ENCODE measurements around the gene ANKRD33B. TPM values are rescaled to one million over a fixed set of nuclear protein-coding genes. Genes with fewer than 3 reads are reported as not detected.

Gene ANKRD33B
- total RNA-seq, 1 experiment from 2014 or later = 6.9 TPM

DNA sequence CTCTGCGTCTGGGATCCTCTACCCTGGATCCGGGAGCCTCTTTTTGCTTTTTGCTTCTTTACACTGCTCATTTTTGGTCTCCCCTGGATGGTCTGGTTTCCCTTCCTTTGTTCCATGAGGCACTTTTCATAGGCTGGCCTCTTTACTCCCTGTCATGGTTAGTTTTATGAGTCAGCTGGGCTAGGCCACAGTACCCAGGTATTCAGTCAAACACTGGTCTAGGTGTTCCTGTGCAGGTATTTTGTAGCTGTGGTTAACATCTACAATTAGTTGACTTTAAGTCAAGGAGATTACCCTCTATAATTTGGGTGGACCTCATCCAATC lies 17.5 kb downstream of the ANKRD33B start:
- Mint-ChIP-seq H3K4me3 (no peak overlapping the region), H3K4me1 (peaks cover 23 to 24% of the 10 kb centered on the region in 2 experiments), H3K27ac (peak overlapping the region in 1 of 3 experiments; percentile 34; a peak in 1 of 7 replicates), H3K9me3 (no peaks in the 10 kb centered on the region; a peak in 1 of 5 replicates), H3K27me3 (ENCODE audit: low read depth) (peaks cover 13% of the 10 kb centered on the region), H3K36me3 (ENCODE audit: insufficient read depth in 1 of 3, low read depth in 3 of 3) (no peaks in the 10 kb centered on the region)
- Histone ChIP-seq H3K79me1 (ENCODE audit: insufficient read depth, low read depth, low read length, poor library complexity, severe bottlenecking) (no peaks in the 10 kb centered on the region), H2BK5ac (ENCODE audit: insufficient read length, low read length) (no peak overlapping the region), H3K18ac (ENCODE audit: insufficient read length, low read depth, low read length) (no peak overlapping the region), H4K8ac (replicated peaks; ENCODE audit: insufficient read length, low read depth, low read length) (no peak overlapping the region), H3K4me1 (ENCODE audit: insufficient read depth, low read length) (peaks cover 3% of the 10 kb centered on the region; the same call in 1 of the 2 replicates), H3K9me3 (ENCODE audit: control insufficient read depth, low read depth, low read length) (no peaks in the 10 kb centered on the region), H2BK12ac (ENCODE audit: insufficient read length, low read depth, low read length) (no peak overlapping the region), H4K5ac (ENCODE audit: insufficient read length, low read depth, low read length) (no peak overlapping the region), H4K91ac (ENCODE audit: insufficient read length, low read depth, low read length) (no peak overlapping the region), H2BK20ac (ENCODE audit: low read depth, low read length, poor library complexity, severe bottlenecking) (no peak overlapping the region), H3K27me3 (ENCODE audit: insufficient read depth, low read length) (no peaks in the 10 kb centered on the region), H2BK120ac (ENCODE audit: low read depth, low read length, poor library complexity, severe bottlenecking) (no peak overlapping the region), H3K4ac (ENCODE audit: low read depth, low read length) (no peak overlapping the region), H3K23ac (ENCODE audit: insufficient read length, low read depth, low read length) (no peak overlapping the region), H2BK15ac (ENCODE audit: low read depth, low read length) (no peak overlapping the region), H3T11ph (ENCODE audit: low read length) (no peak overlapping the region), H4K20me1 (ENCODE audit: control insufficient read depth, insufficient read depth, insufficient read length) (no peaks in the 10 kb centered on the region), H3K14ac (ENCODE audit: insufficient read depth, low read length) (no peak overlapping the region), H3K9ac (ENCODE audit: extremely low read depth, insufficient read length, low read length) (no peak overlapping the region), H3K4me2 (ENCODE audit: insufficient read depth, insufficient read length, low read length) (no peak overlapping the region), H3K27ac (ENCODE audit: insufficient read length, low read depth, low read length) (no peak overlapping the region), H3K23me2 (ENCODE audit: insufficient read length, low read depth, low read length, poor library complexity, severe bottlenecking) (no peaks in the 10 kb centered on the region), H3K79me2 (ENCODE audit: insufficient read depth, low read length) (no peaks in the 10 kb centered on the region; the same call in 1 of the 2 replicates), H2AFZ (ENCODE audit: low read length) (no peak overlapping the region), H2AK5ac (ENCODE audit: insufficient read length, low read length) (no peak overlapping the region), H3K56ac (ENCODE audit: insufficient read length, low read depth, low read length) (no peak overlapping the region)
- WGBS (ENCODE audit: extremely low coverage, insufficient read length, low lambda C conversion rate) = no CpG with 5 or more reads among the region's 2 CpGs
- no peak for TF ChIP-seq CTCF (conservative IDR thresholded peaks at IDR 0.05)
- DNase-seq = no peak
